Upper lobe of left lung (tissue), 4 donors: Measurements from ENCODE around the gene MAGI2.

Experiments used
- EP300 ChIP-seq, 4 donors: sonication (generic); formaldehyde crosslinking; IDR thresholded peaks; one replicate each; pipeline ENCODE4 v1.5.1; 2017; ENCODE audit warnings: antibody characterized with exemption in 4 of 4, control low read depth in 2 of 4
- TF ChIP-seq, protein P1 (sequence below), 6 experiments: fragments of 450-650 bp in 4 of 6; fragments of 200-600 bp in 2 of 6; sonication (generic) in 2 of 6; IDR thresholded peaks; one replicate each; pipeline ENCODE4 v1.5.1; 2016 to 2019; ENCODE audit warnings: antibody characterized with exemption in 6 of 6

DNA sequence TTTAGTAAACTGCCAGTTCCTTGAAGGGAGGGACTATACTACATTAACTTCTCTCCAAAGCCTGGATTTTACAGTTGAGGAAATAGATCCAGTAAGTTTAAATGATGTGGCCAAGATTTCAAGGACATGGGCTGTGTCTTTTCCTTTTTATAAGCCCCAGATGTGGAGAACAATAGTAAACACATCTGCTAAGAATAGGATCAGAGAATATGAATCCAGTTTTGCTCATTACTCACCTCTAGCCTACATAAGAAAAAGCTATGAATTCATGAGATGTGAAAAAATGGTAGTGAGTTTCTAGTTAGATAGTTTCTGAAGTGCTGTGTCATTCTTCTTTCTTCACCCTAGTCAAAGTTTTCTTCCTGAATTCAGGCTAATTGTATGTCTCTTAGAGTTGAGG is 38.6 kb downstream of the MAGI2 start:
- no peak for TF ChIP-seq EP300 (IDR thresholded peaks at IDR 0.05)
- TF ChIP-seq, protein P1, sequence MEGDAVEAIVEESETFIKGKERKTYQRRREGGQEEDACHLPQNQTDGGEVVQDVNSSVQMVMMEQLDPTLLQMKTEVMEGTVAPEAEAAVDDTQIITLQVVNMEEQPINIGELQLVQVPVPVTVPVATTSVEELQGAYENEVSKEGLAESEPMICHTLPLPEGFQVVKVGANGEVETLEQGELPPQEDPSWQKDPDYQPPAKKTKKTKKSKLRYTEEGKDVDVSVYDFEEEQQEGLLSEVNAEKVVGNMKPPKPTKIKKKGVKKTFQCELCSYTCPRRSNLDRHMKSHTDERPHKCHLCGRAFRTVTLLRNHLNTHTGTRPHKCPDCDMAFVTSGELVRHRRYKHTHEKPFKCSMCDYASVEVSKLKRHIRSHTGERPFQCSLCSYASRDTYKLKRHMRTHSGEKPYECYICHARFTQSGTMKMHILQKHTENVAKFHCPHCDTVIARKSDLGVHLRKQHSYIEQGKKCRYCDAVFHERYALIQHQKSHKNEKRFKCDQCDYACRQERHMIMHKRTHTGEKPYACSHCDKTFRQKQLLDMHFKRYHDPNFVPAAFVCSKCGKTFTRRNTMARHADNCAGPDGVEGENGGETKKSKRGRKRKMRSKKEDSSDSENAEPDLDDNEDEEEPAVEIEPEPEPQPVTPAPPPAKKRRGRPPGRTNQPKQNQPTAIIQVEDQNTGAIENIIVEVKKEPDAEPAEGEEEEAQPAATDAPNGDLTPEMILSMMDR (IDR thresholded peaks at IDR 0.05) = no peak
